ENCODE data around the gene TDRD1. TPM values are rescaled to one million over a fixed set of nuclear protein-coding genes. Genes with fewer than 3 reads are reported as not detected.

Gene TDRD1
- total and polyA plus RNA-seq, 4 donors: 0.01 to 0.17 (median 0.07) TPM

- TF ChIP-seq, protein P1, sequence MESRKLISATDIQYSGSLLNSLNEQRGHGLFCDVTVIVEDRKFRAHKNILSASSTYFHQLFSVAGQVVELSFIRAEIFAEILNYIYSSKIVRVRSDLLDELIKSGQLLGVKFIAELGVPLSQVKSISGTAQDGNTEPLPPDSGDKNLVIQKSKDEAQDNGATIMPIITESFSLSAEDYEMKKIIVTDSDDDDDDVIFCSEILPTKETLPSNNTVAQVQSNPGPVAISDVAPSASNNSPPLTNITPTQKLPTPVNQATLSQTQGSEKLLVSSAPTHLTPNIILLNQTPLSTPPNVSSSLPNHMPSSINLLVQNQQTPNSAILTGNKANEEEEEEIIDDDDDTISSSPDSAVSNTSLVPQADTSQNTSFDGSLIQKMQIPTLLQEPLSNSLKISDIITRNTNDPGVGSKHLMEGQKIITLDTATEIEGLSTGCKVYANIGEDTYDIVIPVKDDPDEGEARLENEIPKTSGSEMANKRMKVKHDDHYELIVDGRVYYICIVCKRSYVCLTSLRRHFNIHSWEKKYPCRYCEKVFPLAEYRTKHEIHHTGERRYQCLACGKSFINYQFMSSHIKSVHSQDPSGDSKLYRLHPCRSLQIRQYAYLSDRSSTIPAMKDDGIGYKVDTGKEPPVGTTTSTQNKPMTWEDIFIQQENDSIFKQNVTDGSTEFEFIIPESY (IDR thresholded peaks at IDR 0.05): no peak
- TF ChIP-seq, protein P2, sequence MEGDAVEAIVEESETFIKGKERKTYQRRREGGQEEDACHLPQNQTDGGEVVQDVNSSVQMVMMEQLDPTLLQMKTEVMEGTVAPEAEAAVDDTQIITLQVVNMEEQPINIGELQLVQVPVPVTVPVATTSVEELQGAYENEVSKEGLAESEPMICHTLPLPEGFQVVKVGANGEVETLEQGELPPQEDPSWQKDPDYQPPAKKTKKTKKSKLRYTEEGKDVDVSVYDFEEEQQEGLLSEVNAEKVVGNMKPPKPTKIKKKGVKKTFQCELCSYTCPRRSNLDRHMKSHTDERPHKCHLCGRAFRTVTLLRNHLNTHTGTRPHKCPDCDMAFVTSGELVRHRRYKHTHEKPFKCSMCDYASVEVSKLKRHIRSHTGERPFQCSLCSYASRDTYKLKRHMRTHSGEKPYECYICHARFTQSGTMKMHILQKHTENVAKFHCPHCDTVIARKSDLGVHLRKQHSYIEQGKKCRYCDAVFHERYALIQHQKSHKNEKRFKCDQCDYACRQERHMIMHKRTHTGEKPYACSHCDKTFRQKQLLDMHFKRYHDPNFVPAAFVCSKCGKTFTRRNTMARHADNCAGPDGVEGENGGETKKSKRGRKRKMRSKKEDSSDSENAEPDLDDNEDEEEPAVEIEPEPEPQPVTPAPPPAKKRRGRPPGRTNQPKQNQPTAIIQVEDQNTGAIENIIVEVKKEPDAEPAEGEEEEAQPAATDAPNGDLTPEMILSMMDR (IDR thresholded peaks at IDR 0.05; ENCODE audit: low read depth, low read length, missing input control): no peak
Observed at GRCh38 chr10:114266521-114266920, 87.4 kb downstream of the TDRD1 start (continued).

GRCh38 chr10:114271075-114271778 lies 92.1 kb downstream of the TDRD1 start:
- H3K9me3 ChIP-seq (ENCODE audit: control insufficient read depth in 4 of 4, low read length in 3 of 4): no peaks in the 10 kb centered on the region
- H3K4me1 ChIP-seq (ENCODE audit: control insufficient read depth in 4 of 4, insufficient read depth in 4 of 4, low read length in 3 of 4): no peaks in the 10 kb centered on the region
- TF ChIP-seq FOXA1 (IDR thresholded peaks at IDR 0.05) (no peak), NR2F2 (IDR thresholded peaks at IDR 0.05) (no peak), EGR1 (IDR thresholded peaks at IDR 0.05; ENCODE audit: low read depth in 2 of 2) (no peak), MAX (IDR thresholded peaks at IDR 0.05) (no peak), RXRA (IDR thresholded peaks at IDR 0.05) (no peak), SP1 (IDR thresholded peaks at IDR 0.05) (no peak)
- WGBS: 70% methylated on average over 3 of the region's 3 CpGs
- H3K27me3 ChIP-seq (ENCODE audit: control insufficient read depth in 4 of 4, insufficient read depth in 4 of 4, low read length in 3 of 4): peaks cover 0 to 3% (median 0%) of the 10 kb centered on the region in 4 donors
- H3K27ac ChIP-seq (ENCODE audit: low read depth in 1 of 2, low read length in 2 of 2): no peak overlapping the region
- H3K4me3 ChIP-seq (ENCODE audit: low read depth in 1 of 3, low read length in 3 of 3): no peak overlapping the region
- no peak for DNase-seq (ENCODE audit: low spot score)
- H3K36me3 ChIP-seq (ENCODE audit: control insufficient read depth in 4 of 4, insufficient read depth in 3 of 4, low read depth in 1 of 4, low read length in 3 of 4): no peaks in the 10 kb centered on the region
- no peak overlapping the region for H3K9ac ChIP-seq (ENCODE audit: low read depth in 1 of 2, low read length in 2 of 2)

DNA sequence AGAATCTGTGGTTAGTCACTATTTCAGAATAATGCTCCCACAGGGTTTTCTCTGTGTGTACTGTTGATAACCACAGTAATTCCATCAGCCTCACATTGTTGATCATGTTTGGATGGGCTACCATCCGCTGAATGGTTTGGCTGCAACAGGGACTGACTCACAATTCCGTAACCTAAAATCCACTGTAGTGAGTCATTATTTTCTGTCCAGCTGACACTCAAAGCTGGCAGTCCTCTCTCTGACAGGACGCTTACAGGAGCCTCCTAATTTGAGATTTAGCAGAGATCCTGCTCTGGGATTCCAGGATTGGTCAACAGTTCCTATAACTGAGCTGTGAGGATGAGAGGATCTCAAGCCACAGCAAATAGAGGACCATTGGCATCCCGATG lies 92.6 kb downstream of the TDRD1 start:
- Histone ChIP-seq H3K4me1 (ENCODE audit: control insufficient read depth in 4 of 4, insufficient read depth in 4 of 4, low read length in 3 of 4) (no peaks in the 10 kb centered on the region), H3K27ac (ENCODE audit: low read depth in 1 of 2, low read length in 2 of 2) (no peak overlapping the region), H3K9ac (ENCODE audit: low read depth in 1 of 2, low read length in 2 of 2) (no peak overlapping the region), H3K4me3 (ENCODE audit: low read depth in 1 of 3, low read length in 3 of 3) (no peak overlapping the region), H3K36me3 (ENCODE audit: control insufficient read depth in 4 of 4, insufficient read depth in 3 of 4, low read depth in 1 of 4, low read length in 3 of 4) (no peaks in the 10 kb centered on the region), H3K9me3 (ENCODE audit: control insufficient read depth in 4 of 4, low read length in 3 of 4) (no peaks in the 10 kb centered on the region), H3K27me3 (ENCODE audit: control insufficient read depth in 4 of 4, insufficient read depth in 4 of 4, low read length in 3 of 4) (peaks cover 0 to 3% (median 0%) of the 10 kb centered on the region in 4 donors)
- WGBS: 77% methylated on average over 4 of the region's 4 CpGs
- TF ChIP-seq, protein P2 (IDR thresholded peaks at IDR 0.05; ENCODE audit: low read depth, low read length, missing input control): no peak
- TF ChIP-seq MAX (IDR thresholded peaks at IDR 0.05) (no peak), GABPA (IDR thresholded peaks at IDR 0.05 in 1 of 2, conservative IDR thresholded peaks at IDR 0.05 in 1 of 2) (no peak), ATF3 (IDR thresholded peaks at IDR 0.05) (no peak), YY1 (IDR thresholded peaks at IDR 0.05) (no peak), NR2F2 (IDR thresholded peaks at IDR 0.05) (no peak)
- DNase-seq (ENCODE audit: low spot score): no peak
